HG03135 (cell line): Measurements from ENCODE around the gene LAMC1.

Experiments
- ATAC-seq: cut with Tn5 transposase; IDR thresholded peaks from one replicate; pipeline ENCODE4 v1.9.1; 2021; ENCODE audit warnings: mild to moderate bottlenecking, moderate library complexity; ENCODE audit not compliant: unreplicated experiment

Gene LAMC1

GRCh38 chr1:183075861-183076260 is 52.6 kb downstream of the LAMC1 start:
- ATAC-seq = no peak

- ATAC-seq = no peak
Measured at GRCh38 chr1:183077097-183077496, 53.9 kb downstream of the LAMC1 start.

DNA sequence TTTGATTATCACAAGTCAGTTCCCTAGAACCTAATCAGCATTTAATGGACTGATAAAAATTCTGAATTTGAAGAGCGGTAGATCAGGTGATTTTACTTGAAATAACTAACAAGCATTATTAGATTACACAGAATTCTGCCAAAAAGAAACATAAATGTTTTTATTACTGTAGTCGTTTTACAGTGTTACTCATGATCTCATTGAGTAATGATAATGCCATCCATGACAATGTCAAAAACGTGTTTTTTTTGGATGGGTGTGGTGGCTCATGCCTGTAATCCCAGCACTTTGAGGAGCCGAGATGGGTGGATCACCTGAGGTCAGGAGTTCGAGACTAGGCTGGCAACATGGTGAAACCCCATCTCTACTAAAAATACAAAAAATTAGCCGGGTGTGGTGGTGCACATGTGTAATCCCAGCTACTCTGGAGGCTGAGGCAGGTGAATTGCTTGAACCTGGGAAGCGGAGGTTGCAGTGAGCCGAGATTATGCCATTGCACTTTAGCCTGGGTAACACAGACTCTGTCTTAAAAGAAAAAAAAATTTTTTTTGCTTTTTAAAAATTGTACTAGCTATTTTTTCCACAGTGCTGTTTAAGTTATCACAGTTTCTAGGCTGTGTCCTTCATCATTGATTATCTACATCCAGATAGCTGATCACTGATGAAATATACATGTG is 56.6 kb downstream of the LAMC1 start:
- no peak for ATAC-seq

- no peak for ATAC-seq
Measured at GRCh38 chr1:183080406-183080805, 57.2 kb downstream of the LAMC1 start.

GRCh38 chr1:183081402-183082120 is 58.3 kb downstream of the LAMC1 start:
- no peak for ATAC-seq

DNA sequence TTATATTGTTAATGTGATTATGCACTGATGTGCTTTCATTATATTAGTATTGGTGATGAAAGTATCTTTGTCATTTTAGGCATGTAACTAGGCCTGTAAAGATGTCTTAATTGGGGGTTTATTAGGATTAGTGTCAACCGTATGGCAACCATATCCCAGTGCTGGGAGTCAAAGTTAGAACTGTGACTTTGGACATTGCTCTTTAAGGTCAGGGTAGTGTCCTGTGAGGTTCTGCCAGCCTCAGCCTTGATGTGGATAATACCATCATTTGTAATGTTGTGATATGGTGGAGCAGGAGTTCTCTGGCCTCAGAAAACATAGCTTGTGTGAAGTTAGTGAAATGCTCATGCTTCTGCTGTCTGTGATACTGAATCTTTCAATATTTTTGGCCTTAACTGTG is 59.4 kb downstream of the LAMC1 start:
- ATAC-seq = no peak

GRCh38 chr1:183087001-183087400 is 63.8 kb downstream of the LAMC1 start:
- no peak for ATAC-seq

DNA sequence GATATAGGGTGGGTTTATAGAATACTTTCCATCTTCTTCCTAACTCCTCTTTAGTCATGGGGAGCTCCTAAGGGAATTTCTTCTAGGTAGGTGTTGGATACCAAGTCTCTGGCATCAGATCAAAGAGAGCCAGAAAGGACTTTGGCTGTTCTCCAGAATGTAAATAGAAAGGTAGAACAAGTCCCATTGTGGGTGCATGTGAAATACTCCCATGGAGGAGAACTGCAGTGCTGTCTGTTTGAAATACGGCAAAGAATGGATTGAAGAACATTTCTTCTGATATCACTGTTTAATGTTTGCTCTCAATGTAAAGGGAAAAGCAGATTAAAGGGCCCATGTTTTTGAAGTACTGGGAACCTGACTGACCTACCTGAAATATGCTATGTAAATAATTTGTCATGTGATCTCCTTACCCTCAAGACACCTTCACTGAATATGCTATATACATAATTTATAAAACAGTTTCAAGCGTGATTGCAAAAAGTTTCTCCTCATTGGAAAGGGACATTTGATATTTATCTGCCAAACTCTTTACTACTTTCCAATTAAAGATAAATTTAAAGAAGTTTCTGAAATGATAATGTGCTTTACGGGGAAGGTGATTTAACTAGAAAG is 65.9 kb downstream of the LAMC1 start:
- no peak for ATAC-seq

GRCh38 chr1:183090391-183091006 is 67.3 kb downstream of the LAMC1 start:
- no peak for ATAC-seq

GRCh38 chr1:183091181-183091580 is 68.0 kb downstream of the LAMC1 start:
- no peak for ATAC-seq

- ATAC-seq = no peak
Measured at GRCh38 chr1:183092350-183092749, 69.1 kb downstream of the LAMC1 start.

- no peak for ATAC-seq
Measured at GRCh38 chr1:183093066-183093668, 69.9 kb downstream of the LAMC1 start.

DNA sequence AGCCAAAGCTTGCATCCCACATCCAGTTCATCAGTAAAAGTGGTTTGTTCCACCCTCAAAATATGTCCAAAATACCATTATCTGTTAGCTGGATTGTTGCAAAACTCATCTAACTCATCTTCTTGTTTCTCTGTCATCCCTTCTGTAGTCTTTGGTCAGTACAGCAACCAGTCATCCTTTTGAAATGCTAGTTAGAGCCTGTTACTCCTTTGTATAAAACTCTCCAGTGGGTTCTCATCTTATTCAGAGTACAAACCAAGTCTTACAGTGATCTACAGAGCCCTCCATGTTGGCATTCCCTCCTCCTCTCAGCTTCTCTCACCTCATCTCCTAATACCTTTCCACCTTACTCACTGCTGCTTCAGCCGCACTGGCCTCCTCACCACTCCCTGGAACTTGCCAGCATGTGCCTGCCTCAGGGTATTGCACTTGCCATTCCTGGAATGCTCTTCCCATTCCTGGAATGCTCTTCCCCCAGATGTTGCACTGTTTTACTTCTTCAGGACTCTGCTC is 70.6 kb downstream of the LAMC1 start:
- ATAC-seq = no peak

- no peak for ATAC-seq
Measured at GRCh38 chr1:183094351-183094750, 71.1 kb downstream of the LAMC1 start.

- no peak for ATAC-seq
Measured at GRCh38 chr1:183096351-183096750, 73.1 kb downstream of the LAMC1 start.

- no peak for ATAC-seq
Measured at GRCh38 chr1:183096894-183097293, 73.7 kb downstream of the LAMC1 start.

GRCh38 chr1:183097438-183098051 is 74.3 kb downstream of the LAMC1 start:
- ATAC-seq = no peak

DNA sequence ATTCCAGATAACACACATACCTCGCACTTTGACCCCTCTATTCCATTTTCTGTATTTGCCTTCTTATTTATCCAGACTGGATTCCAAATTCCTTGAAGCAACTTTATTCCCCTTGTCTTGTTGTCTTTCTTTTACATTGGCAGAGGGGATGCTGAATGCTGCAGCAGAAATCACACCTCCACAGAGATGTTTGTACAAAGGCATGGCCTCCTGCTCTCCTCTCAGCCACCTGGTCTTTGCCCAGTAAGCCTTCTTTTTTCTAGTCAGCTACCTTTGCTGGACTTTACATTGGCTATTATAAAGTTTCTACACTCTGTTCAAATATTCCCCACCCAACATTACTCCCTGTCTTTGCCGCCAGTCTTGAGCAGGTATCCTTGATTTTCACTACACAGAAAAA is 75.1 kb downstream of the LAMC1 start:
- ATAC-seq = no peak

- ATAC-seq = no peak
Measured at GRCh38 chr1:183100361-183100974, 77.2 kb downstream of the LAMC1 start.

- ATAC-seq = no peak
Measured at GRCh38 chr1:183101081-183101480, 77.9 kb downstream of the LAMC1 start.
